Stimulated activated memory B cell treated with anti-CD40 and anti-IgM and Interleukin-4, amounts not matched to agents 10 μg/mL and 1 μg/mL and 100 μg/mL, for 72 hours (primary cell): ENCODE results near the gene FGFR2.
A peak's percentile ranks its signal among the peaks of the same experiment; 100 is the strongest.

Experiments
- ATAC-seq: fragments of 150-1000 bp; cut with Tn5 transposase; 2 replicates; pipeline ENCODE4 v1.10.0; 2021
- H3K27ac Mint-ChIP-seq: one replicate; pipeline ENCODE4 v1.8.0; 2022; ENCODE audit warnings: mild to moderate bottlenecking, mixed read lengths
- H3K27me3 Mint-ChIP-seq: one replicate; pipeline ENCODE4 v1.8.0; 2022; ENCODE audit warnings: mixed read lengths
- H3K36me3 Mint-ChIP-seq: one replicate; pipeline ENCODE4 v1.8.0; 2022; ENCODE audit warnings: mixed read lengths
- H3K4me1 Mint-ChIP-seq: one replicate; pipeline ENCODE4 v1.8.0; 2022; ENCODE audit warnings: mixed read lengths
- H3K4me3 Mint-ChIP-seq: one replicate; pipeline ENCODE4 v1.8.0; 2022; ENCODE audit warnings: mild to moderate bottlenecking, moderate library complexity, mixed read lengths
- H3K9me3 Mint-ChIP-seq: one replicate; pipeline ENCODE4 v1.8.0; 2022; ENCODE audit warnings: mixed read lengths

FGFR2 gene

GRCh38 chr10:121615836-121616235, 17.6 kb upstream of the FGFR2 start:
- H3K27ac Mint-ChIP-seq: no peak overlapping the region
- H3K27me3 Mint-ChIP-seq: peaks cover 24% of the 10 kb centered on the region
- H3K9me3 Mint-ChIP-seq: no peaks in the 10 kb centered on the region
- H3K36me3 Mint-ChIP-seq: no peaks in the 10 kb centered on the region
- no peak overlapping the region for H3K4me3 Mint-ChIP-seq
- H3K4me1 Mint-ChIP-seq: no peaks in the 10 kb centered on the region
- no peak for ATAC-seq

GRCh38 chr10:121615435-121615793, 17.2 kb upstream of the FGFR2 start:
- Mint-ChIP-seq H3K4me3 (no peak overlapping the region), H3K4me1 (no peaks in the 10 kb centered on the region), H3K9me3 (no peaks in the 10 kb centered on the region), H3K27me3 (peaks cover 24% of the 10 kb centered on the region), H3K36me3 (no peaks in the 10 kb centered on the region), H3K27ac (no peak overlapping the region)
- no peak for ATAC-seq

GRCh38 chr10:121614613-121615434, 16.6 kb upstream of the FGFR2 start:
- Mint-ChIP-seq H3K27ac (no peak overlapping the region), H3K36me3 (no peaks in the 10 kb centered on the region), H3K4me1 (no peaks in the 10 kb centered on the region), H3K9me3 (no peaks in the 10 kb centered on the region), H3K4me3 (no peak overlapping the region), H3K27me3 (peaks cover 26% of the 10 kb centered on the region)
- ATAC-seq: no peak

- Mint-ChIP-seq H3K27me3 (peaks cover 35% of the 10 kb centered on the region), H3K36me3 (no peaks in the 10 kb centered on the region), H3K9me3 (no peaks in the 10 kb centered on the region), H3K4me1 (no peaks in the 10 kb centered on the region), H3K4me3 (no peak overlapping the region), H3K27ac (no peak overlapping the region)
- no peak for ATAC-seq
Measured at GRCh38 chr10:121613456-121613855, 15.2 kb upstream of the FGFR2 start.

- Mint-ChIP-seq H3K9me3 (no peaks in the 10 kb centered on the region), H3K27ac (no peak overlapping the region), H3K27me3 (peaks cover 43% of the 10 kb centered on the region), H3K4me1 (no peaks in the 10 kb centered on the region), H3K36me3 (no peaks in the 10 kb centered on the region), H3K4me3 (no peak overlapping the region)
- ATAC-seq: no peak
Measured at GRCh38 chr10:121611393-121612159, 13.3 kb upstream of the FGFR2 start.

- H3K27me3 Mint-ChIP-seq: peaks cover 39% of the 10 kb centered on the region
- H3K9me3 Mint-ChIP-seq: no peaks in the 10 kb centered on the region
- H3K4me3 Mint-ChIP-seq: no peak overlapping the region
- no peaks in the 10 kb centered on the region for H3K4me1 Mint-ChIP-seq
- no peak overlapping the region for H3K27ac Mint-ChIP-seq
- H3K36me3 Mint-ChIP-seq: no peaks in the 10 kb centered on the region
- ATAC-seq: no peak
Measured at GRCh38 chr10:121610798-121611323, 12.6 kb upstream of the FGFR2 start.

- H3K27ac Mint-ChIP-seq: no peak overlapping the region
Measured at GRCh38 chr10:121609426-121610380, 11.5 kb upstream of the FGFR2 start.

GRCh38 chr10:121608469-121609190, 10.4 kb upstream of the FGFR2 start:
- no peaks in the 10 kb centered on the region for H3K9me3 Mint-ChIP-seq
- H3K27me3 Mint-ChIP-seq: peaks cover 29% of the 10 kb centered on the region
- H3K4me1 Mint-ChIP-seq: no peaks in the 10 kb centered on the region
- H3K36me3 Mint-ChIP-seq: no peaks in the 10 kb centered on the region
- no peak overlapping the region for H3K27ac Mint-ChIP-seq
- ATAC-seq: peak; percentile 25
- no peak overlapping the region for H3K4me3 Mint-ChIP-seq

More at GRCh38 chr10:121609426-121610380, 11.5 kb upstream of the FGFR2 start:
- no peaks in the 10 kb centered on the region for H3K36me3 Mint-ChIP-seq
- ATAC-seq: no peak
- no peak overlapping the region for H3K4me3 Mint-ChIP-seq
- no peaks in the 10 kb centered on the region for H3K9me3 Mint-ChIP-seq
- peaks cover 29% of the 10 kb centered on the region for H3K27me3 Mint-ChIP-seq
- H3K4me1 Mint-ChIP-seq: no peaks in the 10 kb centered on the region

GRCh38 chr10:121607310-121608055, 9.2 kb upstream of the FGFR2 start:
- no peak for ATAC-seq
- Mint-ChIP-seq H3K9me3 (no peaks in the 10 kb centered on the region), H3K4me1 (no peaks in the 10 kb centered on the region), H3K36me3 (no peaks in the 10 kb centered on the region), H3K4me3 (no peak overlapping the region), H3K27me3 (peaks cover 29% of the 10 kb centered on the region), H3K27ac (no peak overlapping the region)

- Mint-ChIP-seq H3K9me3 (no peaks in the 10 kb centered on the region), H3K4me3 (no peak overlapping the region), H3K36me3 (no peaks in the 10 kb centered on the region), H3K4me1 (no peaks in the 10 kb centered on the region), H3K27me3 (peaks cover 28% of the 10 kb centered on the region), H3K27ac (no peak overlapping the region)
- ATAC-seq: no peak
Measured at GRCh38 chr10:121605708-121606107, 7.5 kb upstream of the FGFR2 start.

GRCh38 chr10:121601458-121601857, 3.2 kb upstream of the FGFR2 start:
- no peaks in the 10 kb centered on the region for H3K36me3 Mint-ChIP-seq
- no peaks in the 10 kb centered on the region for H3K9me3 Mint-ChIP-seq
- peaks cover 5% of the 10 kb centered on the region for H3K4me1 Mint-ChIP-seq
- ATAC-seq: no peak
- H3K4me3 Mint-ChIP-seq: no peak overlapping the region
- H3K27ac Mint-ChIP-seq: no peak overlapping the region
- peaks cover 40% of the 10 kb centered on the region for H3K27me3 Mint-ChIP-seq

- Mint-ChIP-seq H3K36me3 (no peaks in the 10 kb centered on the region), H3K9me3 (no peaks in the 10 kb centered on the region), H3K27me3 (peaks cover 48% of the 10 kb centered on the region), H3K4me3 (no peak overlapping the region), H3K27ac (no peak overlapping the region), H3K4me1 (peaks cover 5% of the 10 kb centered on the region)
- no peak for ATAC-seq
Measured at GRCh38 chr10:121600611-121601010, 2.4 kb upstream of the FGFR2 start.

GRCh38 chr10:121599947-121600346, 1.7 kb upstream of the FGFR2 start:
- Mint-ChIP-seq H3K27ac (no peak overlapping the region), H3K9me3 (no peaks in the 10 kb centered on the region), H3K27me3 (peaks cover 53% of the 10 kb centered on the region), H3K4me3 (no peak overlapping the region), H3K36me3 (no peaks in the 10 kb centered on the region), H3K4me1 (peaks cover 5% of the 10 kb centered on the region)
- ATAC-seq: no peak
